CD14-positive monocyte (primary cell): Measurements from ENCODE around the gene PITPNB. TPM values are rescaled to one million over a fixed set of nuclear protein-coding genes. Genes with fewer than 3 reads are reported as not detected.

Experiments
- DNase-seq, 3 donors: peaks; one replicate each; pipeline ENCODE4 v3.0.0-alpha.2; 2011 to 2022
- H2AFZ ChIP-seq: 2 replicates; pipeline ENCODE4 v1.6.0; 2012; ENCODE audit warnings: mild to moderate bottlenecking, low read depth, low read length, inconsistent platforms; ENCODE audit not compliant: insufficient read depth, poor library complexity, severe bottlenecking
- H3K27ac ChIP-seq, 2 donors: 1 replicate in 1 of 2; 2 replicates in 1 of 2; pipeline ENCODE4 v1.5.1; 2012 to 2013; ENCODE audit warnings: low read length in 2 of 2, control low read depth in 1 of 2, inconsistent platforms in 1 of 2, low read depth in 1 of 2, mild to moderate bottlenecking in 1 of 2
- H3K27me3 ChIP-seq, 2 donors: one replicate each; pipeline versions ENCODE4 v1.6.0 to v1.6.1; 2011 to 2013; ENCODE audit warnings: low read length in 2 of 2; ENCODE audit not compliant: control insufficient read depth in 2 of 2, insufficient read depth in 2 of 2
- H3K36me3 ChIP-seq, 2 donors: replicated peaks in 1 of 2; 1 replicate in 1 of 2; 2 replicates in 1 of 2; pipeline versions ENCODE4 v1.5.1 to v1.6.1; 2012 to 2013; ENCODE audit warnings: low read length in 2 of 2, control low read depth in 1 of 2, inconsistent platforms in 1 of 2, mild to moderate bottlenecking in 1 of 2; ENCODE audit not compliant: insufficient read depth in 2 of 2, control insufficient read depth in 1 of 2
- H3K4me1 ChIP-seq, 2 donors: 1 replicate in 1 of 2; 2 replicates in 1 of 2; pipeline versions ENCODE4 v1.5.1 to v1.6.1; 2012 to 2013; ENCODE audit warnings: low read length in 2 of 2, control low read depth in 1 of 2, inconsistent platforms in 1 of 2, mild to moderate bottlenecking in 1 of 2, moderate library complexity in 1 of 2; ENCODE audit not compliant: insufficient read depth in 2 of 2, control insufficient read depth in 1 of 2
- H3K4me2 ChIP-seq: replicated peaks from 2 replicates; pipeline ENCODE3; 2012; ENCODE audit warnings: low read length, moderate library complexity, mild to moderate bottlenecking; ENCODE audit not compliant: poor library complexity, severe bottlenecking; ENCODE audit errors: extremely low read depth
- H3K4me3 ChIP-seq, 3 experiments: fragments of 200-600 bp in 1 of 3; sonication (generic) in 1 of 3; replicated peaks in 1 of 3; 1 replicate in 2 of 3; 2 replicates in 1 of 3; pipeline ENCODE4 v1.5.1; 2011 to 2013; ENCODE audit warnings: low read length in 3 of 3, mild to moderate bottlenecking in 3 of 3, control low read depth in 2 of 3, low read depth in 2 of 3, inconsistent platforms in 1 of 3, moderate library complexity in 1 of 3
- H3K79me2 ChIP-seq: 2 replicates; pipeline ENCODE4 v1.6.0; 2012; ENCODE audit warnings: mild to moderate bottlenecking, control low read depth, inconsistent platforms, low read length, moderate library complexity; ENCODE audit not compliant: insufficient read depth
- H3K9ac ChIP-seq: 2 replicates; pipeline ENCODE4 v1.6.0; 2017; ENCODE audit warnings: low read length, mild to moderate bottlenecking; ENCODE audit not compliant: insufficient read depth, poor library complexity, severe bottlenecking
- H3K9me3 ChIP-seq, 2 donors: replicated peaks in 1 of 2; 1 replicate in 1 of 2; 2 replicates in 1 of 2; pipeline versions ENCODE4 v1.5.1 to v1.6.1; 2012 to 2013; ENCODE audit warnings: low read length in 2 of 2, control low read depth in 1 of 2; ENCODE audit not compliant: control insufficient read depth in 1 of 2, insufficient read depth in 1 of 2
- H4K20me1 ChIP-seq: 2 replicates; pipeline ENCODE4 v1.6.0; 2012; ENCODE audit warnings: mild to moderate bottlenecking, low read length, control low read depth, moderate library complexity; ENCODE audit not compliant: insufficient read depth
- H3K27ac Mint-ChIP-seq, 7 donors: one replicate each; pipeline ENCODE4 v1.8.0; 2020; ENCODE audit warnings: mild to moderate bottlenecking in 7 of 7, mixed read lengths in 7 of 7, moderate library complexity in 6 of 7, inconsistent platforms in 2 of 7
- H3K27me3 Mint-ChIP-seq, 3 donors: one replicate each; pipeline ENCODE4 v1.8.0; 2021 to 2022; ENCODE audit warnings: low read depth in 3 of 3, mild to moderate bottlenecking in 3 of 3, mixed read lengths in 3 of 3, moderate library complexity in 3 of 3, inconsistent platforms in 1 of 3
- H3K36me3 Mint-ChIP-seq, 2 donors: one replicate each; pipeline ENCODE4 v1.8.0; 2020; ENCODE audit warnings: mixed read lengths in 2 of 2, inconsistent platforms in 1 of 2, mild to moderate bottlenecking in 1 of 2
- H3K4me1 Mint-ChIP-seq: one replicate; pipeline ENCODE4 v1.8.0; 2020; ENCODE audit warnings: mild to moderate bottlenecking, mixed read lengths
- H3K4me3 Mint-ChIP-seq, 2 donors: one replicate each; pipeline ENCODE4 v1.8.0; 2020; ENCODE audit warnings: mild to moderate bottlenecking in 2 of 2, mixed read lengths in 2 of 2, moderate library complexity in 1 of 2
- H3K9me3 Mint-ChIP-seq, 7 donors: one replicate each; pipeline ENCODE4 v1.8.0; 2020 to 2022; ENCODE audit warnings: mixed read lengths in 7 of 7, mild to moderate bottlenecking in 6 of 7, moderate library complexity in 6 of 7, inconsistent platforms in 2 of 7
- CTCF ChIP-seq: fragments of 200-600 bp; IDR thresholded peaks from one replicate; pipeline ENCODE4 v1.8.0; 2022; ENCODE audit warnings: antibody characterized with exemption, mild to moderate bottlenecking
- WGBS: methylation state at CpG from one replicate; pipeline ENCODE4 v1.1.5; 2013; ENCODE audit warnings: missing lambda C conversion rate; ENCODE audit not compliant: insufficient coverage; 5-methylcytosine and 5-hydroxymethylcytosine counted together
- intact Hi-C, 2 donors: fragments of 100-400 bp; cut with micrococcal nuclease; formaldehyde crosslinking; loops; one replicate each; pipeline versions ENCODE4 v1.15.0 to v1.15.1; 2023
- polyA plus RNA-seq, 3 donors: library from polyadenylated mRNA; depleted of rRNA in 1 of 3; unstranded in 2 of 3; stranded (reverse) in 1 of 3; fragments of 300-500 nt in 2 of 3; fragments of >200 nt in 1 of 3; fragmentation: Illumina TruSeq in 2 of 3; gene quantifications; 1 replicate in 2 of 3; 2 replicates in 1 of 3; pipeline ENCODE4 v1.2.3, GENCODE V29; 2012 to 2021

Gene PITPNB
- polyA plus RNA-seq, 3 donors, result 19.2 to 29.1 (median 25.2) TPM

GRCh38 chr22:27949421-27949820, 30.4 kb upstream of the PITPNB start:
- Mint-ChIP-seq H3K27ac (no peak overlapping the region), H3K27me3 (no peaks in the 10 kb centered on the region), H3K4me3 (no peak overlapping the region), H3K9me3 (no peaks in the 10 kb centered on the region), H3K4me1 (peaks cover 13% of the 10 kb centered on the region), H3K36me3 (no peaks in the 10 kb centered on the region)
- H3K27ac ChIP-seq, result no peak overlapping the region
- no CpG with 5 or more reads among the region's 3 CpGs for WGBS
- no peak overlapping the region for H3K4me2 ChIP-seq
- H4K20me1 ChIP-seq, result no peaks in the 10 kb centered on the region
- no peaks in the 10 kb centered on the region for H3K36me3 ChIP-seq
- H3K9me3 ChIP-seq, result no peaks in the 10 kb centered on the region
- no peak overlapping the region for H3K4me3 ChIP-seq
- no peak overlapping the region for H3K9ac ChIP-seq
- no peak for DNase-seq
- no peak overlapping the region for H2AFZ ChIP-seq
- intact Hi-C loops, result no loop called here
- H3K79me2 ChIP-seq, result no peaks in the 10 kb centered on the region
- no peak for TF ChIP-seq CTCF
- H3K27me3 ChIP-seq, result no peaks in the 10 kb centered on the region
- peaks cover 7 to 11% of the 10 kb centered on the region in 2 donors for H3K4me1 ChIP-seq

DNA sequence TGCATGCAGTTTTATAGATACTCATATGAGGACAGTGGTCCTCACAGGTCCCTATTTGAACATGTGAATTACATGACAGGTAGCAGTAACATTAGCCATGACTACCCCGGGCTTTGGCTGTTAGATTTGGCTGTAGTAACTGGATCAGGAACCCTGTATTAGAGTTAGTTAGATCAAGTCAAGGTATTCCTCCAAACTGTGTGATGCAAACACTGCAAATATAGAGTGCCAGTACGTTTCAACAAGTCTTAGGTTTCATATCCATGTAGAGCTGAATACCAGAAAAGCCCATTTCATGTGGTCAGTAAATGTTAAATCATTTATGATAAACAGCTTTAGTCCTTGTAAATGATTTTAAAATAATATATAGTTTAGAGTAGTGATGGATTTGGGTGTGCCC, 29.5 kb upstream of the PITPNB start:
- Histone ChIP-seq H3K79me2 (no peaks in the 10 kb centered on the region), H3K9me3 (no peaks in the 10 kb centered on the region), H4K20me1 (no peaks in the 10 kb centered on the region), H3K4me2 (no peak overlapping the region), H3K27ac (no peak overlapping the region), H3K36me3 (no peaks in the 10 kb centered on the region), H3K4me3 (no peak overlapping the region), H3K9ac (no peak overlapping the region), H3K27me3 (no peaks in the 10 kb centered on the region), H3K4me1 (peaks cover 7 to 11% of the 10 kb centered on the region in 2 donors), H2AFZ (no peak overlapping the region)
- peaks cover 13% of the 10 kb centered on the region for H3K4me1 Mint-ChIP-seq
- WGBS, result 100% methylated on average over 1 of the region's 2 CpGs
- no peak for TF ChIP-seq CTCF
- no peaks in the 10 kb centered on the region for H3K36me3 Mint-ChIP-seq
- no peaks in the 10 kb centered on the region for H3K9me3 Mint-ChIP-seq
- H3K27ac Mint-ChIP-seq, result no peak overlapping the region
- no peak for DNase-seq
- no peaks in the 10 kb centered on the region for H3K27me3 Mint-ChIP-seq
- intact Hi-C loops, result no loop called here
- H3K4me3 Mint-ChIP-seq, result no peak overlapping the region
